OCI-LY1 (cell line): ENCODE results near the gene GJA1.

Source experiments
- H2AFZ ChIP-seq: fragments of 200-600 bp; sonication (generic), shearing (Covaris generic); 2 replicates; pipeline ENCODE4 v1.6.0; 2014; ENCODE audit warnings: antibody characterized with exemption, mild to moderate bottlenecking, low read length
- H3F3A ChIP-seq: fragments of 200-600 bp; sonication (generic), shearing (Covaris generic); 2 replicates; pipeline ENCODE4 v1.6.0; 2014; ENCODE audit warnings: mild to moderate bottlenecking, antibody characterized with exemption, low read length, moderate library complexity; ENCODE audit not compliant: insufficient read depth
- H3K27ac ChIP-seq: fragments of 200-600 bp; sonication (generic); 2 replicates; pipeline ENCODE4 v1.5.1; 2014; ENCODE audit warnings: low read length, mixed run types, mild to moderate bottlenecking, low read depth; ENCODE audit not compliant: poor library complexity, severe bottlenecking
- H3K27me3 ChIP-seq: fragments of 200-600 bp; sonication (generic); 2 replicates; pipeline ENCODE4 v1.6.0; 2014; ENCODE audit warnings: antibody characterized with exemption, mild to moderate bottlenecking, low read length, moderate library complexity; ENCODE audit not compliant: insufficient read depth
- H3K36me3 ChIP-seq: fragments of 200-600 bp; sonication (generic); 2 replicates; pipeline ENCODE4 v1.6.1; 2014; ENCODE audit warnings: mild to moderate bottlenecking, antibody characterized with exemption, low read length, moderate library complexity, mixed read lengths; ENCODE audit not compliant: insufficient read depth
- H3K4me1 ChIP-seq: fragments of 200-600 bp; sonication (generic); 2 replicates; pipeline ENCODE4 v1.5.1; 2014; ENCODE audit warnings: mild to moderate bottlenecking, low read length, moderate library complexity; ENCODE audit not compliant: insufficient read depth, severe bottlenecking
- H3K4me2 ChIP-seq: fragments of 200-600 bp; sonication (generic), shearing (Covaris generic); 2 replicates; pipeline ENCODE4 v1.6.1; 2014; ENCODE audit warnings: low read length
- H3K4me3 ChIP-seq: fragments of 200-600 bp; sonication (generic); 2 replicates; pipeline ENCODE4 v1.5.1; 2014; ENCODE audit warnings: low read length, low read depth, mild to moderate bottlenecking, mixed read lengths; ENCODE audit not compliant: poor library complexity, severe bottlenecking
- H3K79me2 ChIP-seq: fragments of 200-600 bp; shearing (Covaris generic); 2 replicates; pipeline ENCODE4 v1.6.1; 2016; ENCODE audit warnings: mixed run types, low read length, mixed read lengths; ENCODE audit not compliant: insufficient read depth
- H3K9ac ChIP-seq: fragments of 200-600 bp; sonication (generic), shearing (Covaris generic); 2 replicates; pipeline ENCODE4 v1.6.1; 2014; ENCODE audit warnings: mild to moderate bottlenecking, low read length, mixed read lengths
- H3K9me2 ChIP-seq: fragments of 200-600 bp; sonication (generic), shearing (Covaris generic); 2 replicates; pipeline ENCODE4 v1.6.1; 2014; ENCODE audit warnings: low read depth, mild to moderate bottlenecking, low read length, mixed read lengths
- H3K9me3 ChIP-seq: fragments of 200-600 bp; shearing (Covaris generic); 2 replicates; pipeline ENCODE4 v1.6.1; 2014; ENCODE audit warnings: low read length, mixed read lengths
- H4K20me1 ChIP-seq: fragments of 200-600 bp; sonication (generic), shearing (Covaris generic); 2 replicates; pipeline ENCODE4 v1.6.0; 2016; ENCODE audit warnings: mild to moderate bottlenecking, low read length; ENCODE audit not compliant: insufficient read depth
- EZH2 ChIP-seq: fragments of 200-600 bp; sonication (generic), shearing (Covaris generic); IDR thresholded peaks from 2 replicates; pipeline ENCODE4 v1.8.0; 2017; ENCODE audit warnings: borderline replicate concordance, mixed run types, mild to moderate bottlenecking, antibody characterized with exemption, low read length, moderate library complexity, mixed read lengths
- TF ChIP-seq, protein P1 (sequence below): fragments of 200-600 bp; sonication (generic), shearing (Covaris generic); IDR thresholded peaks from 2 replicates; pipeline ENCODE4 v1.5.1; 2017; ENCODE audit warnings: mild to moderate bottlenecking, antibody characterized with exemption, low read length, moderate library complexity, mixed read lengths

The GJA1 gene

DNA sequence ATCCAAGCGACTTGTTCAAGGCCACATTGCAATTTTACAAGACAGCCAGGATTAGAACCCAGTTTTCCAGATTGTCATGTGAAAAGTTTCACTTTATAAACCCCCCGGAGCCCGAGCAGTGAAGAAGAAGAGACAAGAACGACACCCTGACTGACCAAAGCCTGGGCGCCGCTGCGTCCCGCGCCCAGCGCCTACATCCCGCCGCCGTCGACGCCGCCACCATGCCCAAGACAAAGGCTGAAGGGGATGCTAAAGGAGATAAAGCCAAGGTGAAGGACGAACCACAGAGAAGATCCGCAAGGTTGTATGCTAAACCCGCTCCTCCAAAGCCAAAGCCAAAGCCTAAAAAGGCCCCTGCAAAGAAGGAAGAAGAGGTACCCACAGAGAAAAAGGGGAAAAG is 27.1 kb upstream of the GJA1 start:
- TF ChIP-seq EZH2: no peak
- TF ChIP-seq, protein P1, sequence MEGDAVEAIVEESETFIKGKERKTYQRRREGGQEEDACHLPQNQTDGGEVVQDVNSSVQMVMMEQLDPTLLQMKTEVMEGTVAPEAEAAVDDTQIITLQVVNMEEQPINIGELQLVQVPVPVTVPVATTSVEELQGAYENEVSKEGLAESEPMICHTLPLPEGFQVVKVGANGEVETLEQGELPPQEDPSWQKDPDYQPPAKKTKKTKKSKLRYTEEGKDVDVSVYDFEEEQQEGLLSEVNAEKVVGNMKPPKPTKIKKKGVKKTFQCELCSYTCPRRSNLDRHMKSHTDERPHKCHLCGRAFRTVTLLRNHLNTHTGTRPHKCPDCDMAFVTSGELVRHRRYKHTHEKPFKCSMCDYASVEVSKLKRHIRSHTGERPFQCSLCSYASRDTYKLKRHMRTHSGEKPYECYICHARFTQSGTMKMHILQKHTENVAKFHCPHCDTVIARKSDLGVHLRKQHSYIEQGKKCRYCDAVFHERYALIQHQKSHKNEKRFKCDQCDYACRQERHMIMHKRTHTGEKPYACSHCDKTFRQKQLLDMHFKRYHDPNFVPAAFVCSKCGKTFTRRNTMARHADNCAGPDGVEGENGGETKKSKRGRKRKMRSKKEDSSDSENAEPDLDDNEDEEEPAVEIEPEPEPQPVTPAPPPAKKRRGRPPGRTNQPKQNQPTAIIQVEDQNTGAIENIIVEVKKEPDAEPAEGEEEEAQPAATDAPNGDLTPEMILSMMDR: no peak
- no peaks in the 10 kb centered on the region for H3F3A ChIP-seq
- H3K4me2 ChIP-seq: no peak overlapping the region

DNA sequence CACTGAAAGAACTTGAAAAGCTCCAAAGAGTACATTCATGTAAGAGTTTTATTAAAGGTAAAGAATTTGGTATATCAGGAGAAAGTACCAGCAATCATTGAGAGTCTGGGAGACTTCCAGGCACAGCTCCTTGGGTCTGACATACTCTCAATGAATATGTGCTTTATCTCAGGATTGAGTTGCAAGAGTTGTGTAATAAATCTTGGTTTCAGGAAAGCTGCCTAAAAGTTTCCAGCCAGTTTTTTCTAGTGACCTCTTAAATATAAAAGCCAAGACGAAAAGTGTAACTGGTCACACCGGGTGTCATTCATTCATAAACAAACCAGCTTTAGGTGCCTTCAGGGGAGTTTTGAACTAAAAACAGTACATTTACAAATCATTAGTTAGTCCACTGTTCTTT is 21.6 kb upstream of the GJA1 start:
- Histone ChIP-seq H3K9me2 (no peaks in the 10 kb centered on the region), H4K20me1 (no peaks in the 10 kb centered on the region), H3K4me2 (no peak overlapping the region), H3K27ac (no peak overlapping the region), H2AFZ (no peak overlapping the region), H3K36me3 (no peaks in the 10 kb centered on the region), H3F3A (no peaks in the 10 kb centered on the region), H3K9ac (no peak overlapping the region), H3K9me3 (no peaks in the 10 kb centered on the region), H3K4me3 (no peak overlapping the region), H3K79me2 (no peaks in the 10 kb centered on the region), H3K4me1 (no peaks in the 10 kb centered on the region), H3K27me3 (no peaks in the 10 kb centered on the region)
- no peak for TF ChIP-seq EZH2
- TF ChIP-seq, protein P1: no peak

More for the DNA sequence above, 27.1 kb upstream of the GJA1 start:
- H3K4me3 ChIP-seq: no peak overlapping the region
- H3K27me3 ChIP-seq: no peaks in the 10 kb centered on the region
- no peak overlapping the region for H3K9ac ChIP-seq
- no peak overlapping the region for H2AFZ ChIP-seq
- no peaks in the 10 kb centered on the region for H4K20me1 ChIP-seq
- no peaks in the 10 kb centered on the region for H3K9me3 ChIP-seq
- H3K27ac ChIP-seq: no peak overlapping the region
- H3K4me1 ChIP-seq: no peaks in the 10 kb centered on the region
- H3K36me3 ChIP-seq: no peaks in the 10 kb centered on the region
- no peaks in the 10 kb centered on the region for H3K79me2 ChIP-seq
- no peaks in the 10 kb centered on the region for H3K9me2 ChIP-seq

DNA sequence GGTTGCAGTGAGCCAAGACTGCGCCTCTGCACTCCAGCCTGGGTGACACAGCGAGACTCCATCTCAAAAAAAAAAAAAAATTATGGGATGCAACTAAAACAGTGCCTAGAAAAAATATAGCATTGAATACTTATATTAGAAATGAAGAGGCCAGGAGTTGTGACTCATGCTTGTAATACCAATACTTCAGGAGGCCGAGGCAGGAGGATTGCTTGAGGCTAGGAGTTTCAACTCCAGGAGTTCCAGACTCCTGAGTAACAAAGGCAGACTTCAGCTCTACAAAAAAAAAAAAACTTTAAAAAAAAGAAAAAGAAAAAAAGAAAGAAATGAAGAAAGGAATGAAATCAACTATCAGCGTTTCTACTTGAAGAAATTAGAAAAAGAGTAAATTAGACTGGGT is 17.1 kb upstream of the GJA1 start:
- no peak overlapping the region for H3K27ac ChIP-seq
- no peak overlapping the region for H2AFZ ChIP-seq
- H3K9ac ChIP-seq: no peak overlapping the region
- no peaks in the 10 kb centered on the region for H4K20me1 ChIP-seq
- H3K27me3 ChIP-seq: no peaks in the 10 kb centered on the region
- H3K36me3 ChIP-seq: no peaks in the 10 kb centered on the region
- no peaks in the 10 kb centered on the region for H3K9me3 ChIP-seq
- no peaks in the 10 kb centered on the region for H3K9me2 ChIP-seq
- no peak overlapping the region for H3K4me2 ChIP-seq
- H3K4me3 ChIP-seq: no peak overlapping the region
- H3K4me1 ChIP-seq: no peaks in the 10 kb centered on the region
- H3K79me2 ChIP-seq: no peaks in the 10 kb centered on the region
- no peak for TF ChIP-seq EZH2
- TF ChIP-seq, protein P1: no peak
- no peaks in the 10 kb centered on the region for H3F3A ChIP-seq
